Measurements from ENCODE around the gene RARRES2. TPM values are rescaled to one million over a fixed set of nuclear protein-coding genes. Genes with fewer than 3 reads are reported as not detected.

Gene RARRES2
- total RNA-seq, 1 experiment from 2014 or later, result 60.9 TPM

DNA sequence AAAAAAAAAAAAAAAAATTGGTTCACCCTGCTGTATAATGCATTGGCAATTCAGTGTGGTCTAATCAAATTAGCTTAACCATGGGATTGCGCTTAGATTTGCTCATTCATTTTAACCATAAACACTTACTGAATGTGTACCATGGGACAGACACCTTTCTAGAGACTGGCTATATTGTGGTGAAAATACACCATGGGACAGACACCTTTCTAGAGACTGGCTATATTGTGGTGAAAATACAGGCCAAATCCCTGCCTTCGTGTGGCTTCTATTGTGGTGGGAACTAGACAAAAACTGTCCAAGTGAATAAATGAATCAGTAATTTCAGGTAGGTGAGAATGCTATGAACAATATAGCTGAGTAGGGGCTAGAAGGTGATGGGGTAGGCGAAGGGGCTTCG, 17.0 kb upstream of the RARRES2 start:
- no peaks in the 10 kb centered on the region for H3K79me2 ChIP-seq (ENCODE audit: insufficient read depth, low read length)
- no peaks in the 10 kb centered on the region for H3K23me2 ChIP-seq (ENCODE audit: insufficient read length, low read depth, low read length, poor library complexity, severe bottlenecking)
- H3K4me1 ChIP-seq (ENCODE audit: insufficient read depth, low read length), result 0 out of 2 replicates have a peak, but pooled peaks cover 3% of the 10 kb centered on the region
- H3K4me3 Mint-ChIP-seq, result no peak overlapping the region
- no peak for DNase-seq
- no peak for TF ChIP-seq CTCF (conservative IDR thresholded peaks at IDR 0.05)
- H3K27ac ChIP-seq (ENCODE audit: insufficient read length, low read depth, low read length), result no peak overlapping the region
- H2BK15ac ChIP-seq (ENCODE audit: low read depth, low read length), result no peak overlapping the region
- H3K27me3 Mint-ChIP-seq (ENCODE audit: low read depth), result peaks cover 1% of the 10 kb centered on the region; the same call in 1 of the 2 replicates
- no peak overlapping the region for H4K91ac ChIP-seq (ENCODE audit: insufficient read length, low read depth, low read length)
- no CpG with 5 or more reads among the region's 4 CpGs for WGBS (ENCODE audit: extremely low coverage, insufficient read length, low lambda C conversion rate)
- no peak overlapping the region for H2BK20ac ChIP-seq (ENCODE audit: low read depth, low read length, poor library complexity, severe bottlenecking)
- H2AFZ ChIP-seq (ENCODE audit: low read length), result no peak overlapping the region
- H3T11ph ChIP-seq (ENCODE audit: low read length), result no peak overlapping the region
- H4K8ac ChIP-seq (replicated peaks; ENCODE audit: insufficient read length, low read depth, low read length), result no peak overlapping the region
- no peak overlapping the region for H3K9ac ChIP-seq (ENCODE audit: extremely low read depth, insufficient read length, low read length)
- no peaks in the 10 kb centered on the region for H4K20me1 ChIP-seq (ENCODE audit: control insufficient read depth, insufficient read depth, insufficient read length)
- H3K27me3 ChIP-seq (ENCODE audit: insufficient read depth, low read length), result no peaks in the 10 kb centered on the region
- H3K23ac ChIP-seq (ENCODE audit: insufficient read length, low read depth, low read length), result no peak overlapping the region
- no peak overlapping the region for H2BK5ac ChIP-seq (ENCODE audit: insufficient read length, low read length)
- H3K18ac ChIP-seq (ENCODE audit: insufficient read length, low read depth, low read length), result no peak overlapping the region
- no peak overlapping the region for H2AK5ac ChIP-seq (ENCODE audit: insufficient read length, low read length)
- peaks cover 4 to 7% of the 10 kb centered on the region in 2 experiments; a peak in 3 of 5 replicates for H3K9me3 Mint-ChIP-seq
- peaks cover 28 to 39% of the 10 kb centered on the region in 2 experiments for H3K4me1 Mint-ChIP-seq
- H2BK120ac ChIP-seq (ENCODE audit: low read depth, low read length, poor library complexity, severe bottlenecking), result no peak overlapping the region
- no peak overlapping the region for H3K56ac ChIP-seq (ENCODE audit: insufficient read length, low read depth, low read length)
- no peak overlapping the region for H2BK12ac ChIP-seq (ENCODE audit: insufficient read length, low read depth, low read length)
- H3K14ac ChIP-seq (ENCODE audit: insufficient read depth, low read length), result no peak overlapping the region
- H3K9me3 ChIP-seq (ENCODE audit: control insufficient read depth, low read depth, low read length), result no peaks in the 10 kb centered on the region
- H3K27ac Mint-ChIP-seq, result no peak overlapping the region; a peak in 1 of 7 replicates
- no peaks in the 10 kb centered on the region for H3K79me1 ChIP-seq (ENCODE audit: insufficient read depth, low read depth, low read length, poor library complexity, severe bottlenecking)
- H3K4ac ChIP-seq (ENCODE audit: low read depth, low read length), result no peak overlapping the region
- no peak overlapping the region for H4K5ac ChIP-seq (ENCODE audit: insufficient read length, low read depth, low read length)
- H3K36me3 Mint-ChIP-seq (ENCODE audit: insufficient read depth in 1 of 3, low read depth in 3 of 3), result peaks cover 0 to 4% (median 0%) of the 10 kb centered on the region in 3 experiments; a peak in 1 of 7 replicates
- H3K4me2 ChIP-seq (ENCODE audit: insufficient read depth, insufficient read length, low read length), result no peak overlapping the region
